Breast epithelium (tissue), 3 donors: ENCODE data around the gene CDH4.

ENCODE experiments used
- CTCF ChIP-seq, 3 donors: fragments of 450-650 bp; IDR thresholded peaks; one replicate each; pipeline ENCODE4 v1.5.1; 2016 to 2017; ENCODE audit warnings: antibody characterized with exemption in 3 of 3, mild to moderate bottlenecking in 3 of 3, moderate library complexity in 3 of 3
- POLR2A ChIP-seq: fragments of 450-650 bp; IDR thresholded peaks from one replicate; pipeline ENCODE4 v1.6.1; 2016; ENCODE audit warnings: antibody characterized with exemption, mild to moderate bottlenecking, moderate library complexity
- POLR2AphosphoS5 ChIP-seq, 3 donors: sonication (generic); formaldehyde crosslinking; IDR thresholded peaks; one replicate each; pipeline ENCODE4 v1.6.1; 2017; ENCODE audit warnings: antibody characterized with exemption in 3 of 3

- TF ChIP-seq CTCF (IDR thresholded peaks at IDR 0.05) (no peak), POLR2A (no peak), POLR2AphosphoS5 (IDR thresholded peaks at IDR 0.05) (no peak)
Observed at GRCh38 chr20:61321481-61321880, 69.4 kb downstream of the CDH4 start.
